Thoracic aorta (tissue), 2 donors: Measurements from ENCODE around the gene TMEM115. TPM values are rescaled to one million over a fixed set of nuclear protein-coding genes. Genes with fewer than 3 reads are reported as not detected.

Source experiments
- ATAC-seq: fragments of 150-250 bp; one replicate; pipeline ENCODE4 v1.8.0; 2017; ENCODE audit warnings: low read depth; ENCODE audit not compliant: insufficient number of reproducible peaks, low FRiP score
- DNase-seq: peaks from one replicate; pipeline ENCODE4 v3.0.0-alpha.2; 2020; ENCODE audit warnings: low spot score
- H3K27ac ChIP-seq, 2 donors: fragments of 200-600 bp; sonication (generic); 1 replicate in 1 of 2; 2 replicates in 1 of 2; pipeline ENCODE4 v1.5.1; 2016; ENCODE audit warnings: mild to moderate bottlenecking in 2 of 2, moderate library complexity in 2 of 2
- H3K27me3 ChIP-seq: fragments of 200-600 bp; sonication (generic); replicated peaks from 2 replicates; pipeline ENCODE4 v1.6.0; 2016; ENCODE audit warnings: mild to moderate bottlenecking; ENCODE audit not compliant: insufficient read depth
- H3K36me3 ChIP-seq: fragments of 200-600 bp; sonication (generic); one replicate; pipeline ENCODE4 v1.5.1; 2016
- H3K4me1 ChIP-seq, 2 donors: fragments of 200-600 bp; sonication (generic); 1 replicate in 1 of 2; 2 replicates in 1 of 2; pipeline versions ENCODE4 v1.5.1 to v1.6.0; 2016; ENCODE audit warnings: low read depth in 2 of 2, mild to moderate bottlenecking in 1 of 2; ENCODE audit not compliant: control insufficient read depth in 1 of 2
- H3K4me3 ChIP-seq: fragments of 200-600 bp; sonication (generic); 2 replicates; pipeline ENCODE4 v1.5.1; 2016; ENCODE audit warnings: mild to moderate bottlenecking
- H3K9me3 ChIP-seq: fragments of 200-600 bp; sonication (generic); 2 replicates; pipeline ENCODE4 v1.5.1; 2016
- CTCF ChIP-seq: fragments of 200-600 bp; sonication (generic); IDR thresholded peaks from one replicate; pipeline ENCODE4 v1.5.1; 2019; ENCODE audit warnings: antibody characterized with exemption
- total RNA-seq, 2 donors: library from RNA; depleted of rRNA; stranded (reverse); fragments of >200 nt; gene quantifications; one replicate each; pipeline versions ENCODE4 v1.1.0 to v1.2.3, GENCODE V29; 2016

The TMEM115 gene
- total RNA-seq, 2 donors from 2014 or later: 55.0 to 57.7 TPM

- peak overlapping the region; percentile 74 for H3K4me3 ChIP-seq
- DNase-seq (no peak), ATAC-seq (no peak)
- no peaks in the 10 kb centered on the region for H3K36me3 ChIP-seq
- H3K27ac ChIP-seq: peak overlapping the region; percentile 90 to 93
- peaks cover 41 to 67% of the 10 kb centered on the region in 2 donors for H3K4me1 ChIP-seq
- TF ChIP-seq CTCF: no peak
- no peaks in the 10 kb centered on the region for H3K27me3 ChIP-seq
- H3K9me3 ChIP-seq: no peaks in the 10 kb centered on the region
Observed at GRCh38 chr3:50338965-50339364, 20.4 kb downstream of the TMEM115 start.

GRCh38 chr3:50337175-50337861 is 22.0 kb downstream of the TMEM115 start:
- Histone ChIP-seq H3K27me3 (no peaks in the 10 kb centered on the region), H3K4me1 (peaks cover 47 to 78% of the 10 kb centered on the region in 2 donors), H3K4me3 (peak overlapping the region; percentile 74), H3K27ac (peak overlapping the region; percentile 90 to 93), H3K9me3 (no peaks in the 10 kb centered on the region), H3K36me3 (no peaks in the 10 kb centered on the region)
- DNase-seq: peak; percentile 98
- no peak for TF ChIP-seq CTCF
- ATAC-seq: peak; percentile 87

- H3K4me3 ChIP-seq: peak overlapping the region; percentile 74
- no peak for TF ChIP-seq CTCF
- DNase-seq (no peak), ATAC-seq (peak; percentile 3)
- H3K4me1 ChIP-seq: peaks cover 47 to 76% of the 10 kb centered on the region in 2 donors
- no peaks in the 10 kb centered on the region for H3K9me3 ChIP-seq
- H3K36me3 ChIP-seq: peaks cover 7% of the 10 kb centered on the region
- peak overlapping the region; percentile 90 to 93 for H3K27ac ChIP-seq
- H3K27me3 ChIP-seq: no peaks in the 10 kb centered on the region
Observed at GRCh38 chr3:50336452-50337174, 22.7 kb downstream of the TMEM115 start.

GRCh38 chr3:50334339-50335075 is 24.8 kb downstream of the TMEM115 start:
- Histone ChIP-seq H3K4me1 (peaks cover 39 to 55% of the 10 kb centered on the region in 2 donors), H3K9me3 (no peaks in the 10 kb centered on the region), H3K27me3 (no peaks in the 10 kb centered on the region), H3K27ac (peak overlapping the region; percentile 90 to 93), H3K4me3 (peak overlapping the region; percentile 27), H3K36me3 (peaks cover 28% of the 10 kb centered on the region)
- DNase-seq (no peak), ATAC-seq (no peak)
- TF ChIP-seq CTCF: no peak
